ENCODE measurements around the gene OGT. TPM values are rescaled to one million over a fixed set of nuclear protein-coding genes. Genes with fewer than 3 reads are reported as not detected.
A peak's percentile ranks its signal among the peaks of the same experiment; 100 is the strongest.
"Not testable (repeated sequence)": the region's sequence is repeated elsewhere in the genome, so short reads cannot be mapped to it uniquely, and the experiment has no call there.

OGT gene
- total RNA-seq, 1 donor from 2014 or later, result 287 TPM

DNA sequence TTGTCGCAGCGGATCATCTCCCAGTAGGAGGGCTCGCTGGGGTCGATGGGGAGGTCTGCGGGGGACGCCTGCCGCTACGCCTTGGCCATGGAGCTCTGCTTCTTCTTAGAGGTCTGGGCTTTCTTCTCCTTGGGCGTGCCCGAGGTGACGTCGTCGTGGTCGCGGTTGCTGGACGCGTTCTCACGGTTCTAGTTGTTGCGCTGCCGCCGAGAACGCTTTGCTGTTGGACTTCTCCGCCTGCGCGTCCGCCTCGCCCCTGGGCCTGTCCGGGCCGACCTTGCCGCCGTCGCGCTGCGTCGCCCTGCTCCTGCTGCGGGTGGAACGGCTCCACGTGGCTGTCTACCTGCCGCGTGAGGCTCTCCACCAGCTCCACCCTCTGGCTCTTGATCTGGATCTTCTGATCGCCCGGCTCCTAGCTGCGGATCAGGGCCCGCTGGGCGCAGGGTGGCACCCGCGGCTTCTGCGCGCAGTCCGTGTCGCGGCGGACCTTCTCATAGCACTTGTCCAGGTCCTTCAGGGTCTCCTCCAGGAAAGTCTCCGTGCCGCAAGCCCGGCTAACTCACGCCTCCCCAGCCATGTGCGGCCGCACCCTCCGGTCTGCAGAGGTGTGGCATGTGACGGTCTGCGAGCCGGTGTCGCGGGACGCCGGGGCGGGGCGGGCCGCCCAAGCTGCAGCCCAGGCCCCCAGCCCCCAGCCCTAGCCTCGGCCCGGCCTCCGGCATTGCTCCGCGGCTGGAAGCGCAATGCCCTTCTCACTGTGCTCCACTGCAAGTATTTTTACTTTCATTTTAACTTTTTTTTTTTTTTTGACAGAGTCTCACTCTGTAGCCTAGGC is 40.5 kb upstream of the OGT start:
- Histone ChIP-seq H3K9ac (no peak overlapping the region), H3K36me3 (no peaks in the 10 kb centered on the region), H3K4me1 (peaks cover 8% of the 10 kb centered on the region), H3F3A (ENCODE audit: low read depth) (peaks cover 13% of the 10 kb centered on the region), H4K20me1 (ENCODE audit: low read depth) (no peaks in the 10 kb centered on the region), H3K27me3 (no peaks in the 10 kb centered on the region), H3K27ac (no peak overlapping the region), H3K4me3 (no peak overlapping the region), H3K9me3 (ENCODE audit: low read depth) (peaks cover 5% of the 10 kb centered on the region), H3K79me2 (ENCODE audit: low read depth) (no peaks in the 10 kb centered on the region), H2AFZ (replicated peaks) (no peak overlapping the region), H3K4me2 (no peak overlapping the region)
- H3K4me3 Mint-ChIP-seq, result no peak overlapping the region
- TF ChIP-seq, protein P1, sequence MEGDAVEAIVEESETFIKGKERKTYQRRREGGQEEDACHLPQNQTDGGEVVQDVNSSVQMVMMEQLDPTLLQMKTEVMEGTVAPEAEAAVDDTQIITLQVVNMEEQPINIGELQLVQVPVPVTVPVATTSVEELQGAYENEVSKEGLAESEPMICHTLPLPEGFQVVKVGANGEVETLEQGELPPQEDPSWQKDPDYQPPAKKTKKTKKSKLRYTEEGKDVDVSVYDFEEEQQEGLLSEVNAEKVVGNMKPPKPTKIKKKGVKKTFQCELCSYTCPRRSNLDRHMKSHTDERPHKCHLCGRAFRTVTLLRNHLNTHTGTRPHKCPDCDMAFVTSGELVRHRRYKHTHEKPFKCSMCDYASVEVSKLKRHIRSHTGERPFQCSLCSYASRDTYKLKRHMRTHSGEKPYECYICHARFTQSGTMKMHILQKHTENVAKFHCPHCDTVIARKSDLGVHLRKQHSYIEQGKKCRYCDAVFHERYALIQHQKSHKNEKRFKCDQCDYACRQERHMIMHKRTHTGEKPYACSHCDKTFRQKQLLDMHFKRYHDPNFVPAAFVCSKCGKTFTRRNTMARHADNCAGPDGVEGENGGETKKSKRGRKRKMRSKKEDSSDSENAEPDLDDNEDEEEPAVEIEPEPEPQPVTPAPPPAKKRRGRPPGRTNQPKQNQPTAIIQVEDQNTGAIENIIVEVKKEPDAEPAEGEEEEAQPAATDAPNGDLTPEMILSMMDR (IDR thresholded peaks at IDR 0.05), result no peak
- TF ChIP-seq EZH2 (IDR thresholded peaks at IDR 0.05), result no peak
- no peak for TF ChIP-seq EZH2phosphoT487 (IDR thresholded peaks at IDR 0.05)
- DNase-seq (ENCODE audit: low spot score), result no peak
- H3K4me1 Mint-ChIP-seq, result no peaks in the 10 kb centered on the region
- H3K9me3 Mint-ChIP-seq, result peaks cover 23% of the 10 kb centered on the region
- no peak overlapping the region for H3K27ac Mint-ChIP-seq
- no peaks in the 10 kb centered on the region for H3K36me3 Mint-ChIP-seq
- H3K27me3 Mint-ChIP-seq (ENCODE audit: insufficient read depth, low read depth), result peaks cover 3% of the 10 kb centered on the region

DNA sequence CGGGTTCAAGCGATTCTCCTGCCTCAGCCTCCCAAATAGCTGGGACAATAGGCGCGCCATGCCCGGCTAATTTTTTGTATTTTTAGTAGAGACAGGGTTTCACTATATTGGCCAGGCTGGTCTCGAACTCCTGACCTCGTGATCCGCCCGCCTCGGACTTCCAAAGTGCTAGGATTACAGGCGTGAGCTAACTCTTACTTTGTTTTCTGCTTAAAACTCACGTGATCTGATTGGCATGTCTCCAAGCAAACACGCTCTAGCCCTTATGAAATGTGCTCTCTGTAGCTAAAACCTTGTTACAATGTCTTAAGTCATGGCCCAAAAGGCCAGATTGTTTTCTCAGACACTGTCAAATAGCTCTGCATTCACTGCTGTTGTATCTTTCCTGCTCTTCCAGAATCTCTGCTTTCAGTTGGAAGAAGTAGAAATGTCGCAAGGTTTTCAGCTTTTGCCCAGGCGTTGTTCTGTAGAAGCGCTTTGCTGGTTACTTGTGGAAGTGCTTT is 39.7 kb upstream of the OGT start:
- Histone ChIP-seq H3K27ac (no peak overlapping the region), H3K9me3 (ENCODE audit: low read depth) (peaks cover 5% of the 10 kb centered on the region), H2AFZ (replicated peaks) (no peak overlapping the region), H3K79me2 (ENCODE audit: low read depth) (no peaks in the 10 kb centered on the region), H3K27me3 (no peaks in the 10 kb centered on the region), H3K9ac (no peak overlapping the region), H3K36me3 (no peaks in the 10 kb centered on the region), H3K4me1 (peaks cover 8% of the 10 kb centered on the region), H4K20me1 (ENCODE audit: low read depth) (no peaks in the 10 kb centered on the region), H3F3A (ENCODE audit: low read depth) (peaks cover 13% of the 10 kb centered on the region), H3K4me3 (no peak overlapping the region), H3K4me2 (no peak overlapping the region)
- no peak overlapping the region for H3K27ac Mint-ChIP-seq
- TF ChIP-seq EZH2phosphoT487 (IDR thresholded peaks at IDR 0.05) (no peak), EZH2 (IDR thresholded peaks at IDR 0.05) (no peak)
- TF ChIP-seq, protein P1 (IDR thresholded peaks at IDR 0.05), result no peak
- H3K4me3 Mint-ChIP-seq, result no peak overlapping the region
- no peak for DNase-seq (ENCODE audit: low spot score)
- H3K36me3 Mint-ChIP-seq, result no peaks in the 10 kb centered on the region
- H3K4me1 Mint-ChIP-seq, result no peaks in the 10 kb centered on the region
- peaks cover 22% of the 10 kb centered on the region for H3K9me3 Mint-ChIP-seq
- peaks cover 3% of the 10 kb centered on the region for H3K27me3 Mint-ChIP-seq (ENCODE audit: insufficient read depth, low read depth)

DNA sequence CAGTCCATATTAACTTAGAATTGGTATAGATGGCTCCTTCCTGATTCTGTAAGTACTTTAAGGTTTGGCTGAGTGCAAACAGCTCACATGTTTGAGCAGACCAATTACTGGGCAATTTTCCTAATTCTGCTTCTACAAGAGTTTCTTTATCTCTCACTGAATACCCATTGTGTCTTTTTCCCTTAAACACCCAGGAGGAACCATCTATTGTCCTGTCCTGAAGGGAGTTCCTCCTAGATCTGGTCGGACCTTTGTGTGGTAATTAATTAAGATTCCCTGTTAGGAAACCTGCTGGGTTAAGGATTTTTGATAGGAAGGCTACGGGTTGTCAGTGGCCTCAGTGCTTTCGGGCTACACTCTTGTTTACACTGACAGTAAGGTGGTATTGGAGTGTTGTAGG is 36.9 kb upstream of the OGT start:
- Histone ChIP-seq H3F3A (ENCODE audit: low read depth) (peaks cover 13% of the 10 kb centered on the region), H3K4me2 (peak overlapping the region; percentile 36)
- not testable (repeated sequence) for H3K9ac ChIP-seq; H3K4me3 Mint-ChIP-seq; H3K27ac Mint-ChIP-seq; H3K4me1 Mint-ChIP-seq; H3K27ac ChIP-seq; H4K20me1 ChIP-seq (ENCODE audit: low read depth); H3K27me3 ChIP-seq; H3K79me2 ChIP-seq (ENCODE audit: low read depth); H3K4me1 ChIP-seq; H3K36me3 ChIP-seq; H3K4me3 ChIP-seq; H3K36me3 Mint-ChIP-seq; H3K27me3 Mint-ChIP-seq (ENCODE audit: insufficient read depth, low read depth); H3K9me3 ChIP-seq (ENCODE audit: low read depth); H2AFZ ChIP-seq (replicated peaks)
- peak; percentile 70 for DNase-seq (ENCODE audit: low spot score)
- peaks cover 16% of the 10 kb centered on the region for H3K9me3 Mint-ChIP-seq

DNA sequence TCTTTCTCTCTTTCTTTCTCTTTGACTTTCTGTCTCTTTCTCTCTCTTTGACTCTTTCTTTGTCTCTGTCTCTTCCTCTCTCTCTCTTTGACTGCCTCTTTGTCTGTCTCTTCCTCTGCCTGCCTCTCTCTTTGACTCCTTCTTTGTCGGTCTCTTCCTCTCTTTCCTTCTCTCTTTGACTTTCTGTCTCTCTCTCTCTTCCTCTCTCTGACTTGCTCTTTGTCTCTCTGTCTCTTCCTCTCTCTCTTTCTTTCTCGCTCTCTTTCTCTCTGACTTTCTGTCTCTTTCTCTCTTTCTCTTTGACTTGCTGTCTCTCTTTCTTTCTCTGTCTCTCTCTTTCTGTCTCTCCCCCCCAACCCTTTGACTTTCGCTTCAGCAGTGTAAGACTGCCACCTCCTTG is 36.4 kb upstream of the OGT start:
- Histone ChIP-seq H4K20me1 (ENCODE audit: low read depth) (no peaks in the 10 kb centered on the region), H3K4me3 (peak overlapping the region; percentile 21), H3K9ac (no peak overlapping the region), H3K4me1 (peaks cover 8% of the 10 kb centered on the region), H2AFZ (replicated peaks) (no peak overlapping the region), H3K36me3 (no peaks in the 10 kb centered on the region), H3K9me3 (ENCODE audit: low read depth) (no peaks in the 10 kb centered on the region), H3K4me2 (peak overlapping the region; percentile 36), H3K27ac (no peak overlapping the region), H3K27me3 (no peaks in the 10 kb centered on the region), H3F3A (ENCODE audit: low read depth) (peaks cover 13% of the 10 kb centered on the region), H3K79me2 (ENCODE audit: low read depth) (no peaks in the 10 kb centered on the region)
- Mint-ChIP-seq H3K4me3 (no peak overlapping the region), H3K9me3 (peaks cover 15% of the 10 kb centered on the region), H3K27ac (no peak overlapping the region), H3K4me1 (no peaks in the 10 kb centered on the region), H3K27me3 (ENCODE audit: insufficient read depth, low read depth) (peaks cover 3% of the 10 kb centered on the region), H3K36me3 (no peaks in the 10 kb centered on the region)
- TF ChIP-seq, protein P1 (IDR thresholded peaks at IDR 0.05), result no peak
- TF ChIP-seq EZH2phosphoT487 (IDR thresholded peaks at IDR 0.05) (no peak), EZH2 (IDR thresholded peaks at IDR 0.05) (no peak)
- no peak for DNase-seq (ENCODE audit: low spot score)

DNA sequence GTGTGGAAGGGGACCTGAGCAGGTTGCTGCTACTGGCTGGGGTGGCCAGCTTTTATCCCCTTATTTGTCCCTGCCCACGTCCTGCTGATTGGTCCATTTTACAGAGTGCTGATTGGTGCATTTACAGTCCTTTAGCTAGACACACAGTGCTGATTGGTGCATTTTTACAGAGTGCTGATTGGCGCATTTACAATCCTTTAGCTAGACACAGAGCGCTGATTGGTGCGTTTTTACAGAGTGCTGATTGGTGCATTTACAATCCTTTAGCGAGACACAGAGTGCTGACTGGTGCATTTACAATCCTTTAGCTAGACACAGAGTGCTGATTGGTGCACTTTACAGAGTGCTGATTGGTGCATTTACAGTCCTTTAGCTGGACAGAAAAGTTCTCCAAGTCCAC is 30.8 kb upstream of the OGT start:
- H3K36me3 ChIP-seq; H3K4me3 Mint-ChIP-seq; DNase-seq (ENCODE audit: low spot score); H3K27ac ChIP-seq; H3K4me3 ChIP-seq; H3F3A ChIP-seq (ENCODE audit: low read depth); H3K27ac Mint-ChIP-seq; H3K27me3 Mint-ChIP-seq (ENCODE audit: insufficient read depth, low read depth); H4K20me1 ChIP-seq (ENCODE audit: low read depth); H3K4me1 ChIP-seq; H3K27me3 ChIP-seq; H3K9me3 ChIP-seq (ENCODE audit: low read depth); H2AFZ ChIP-seq (replicated peaks); H3K79me2 ChIP-seq (ENCODE audit: low read depth); H3K36me3 Mint-ChIP-seq; H3K9ac ChIP-seq; H3K4me2 ChIP-seq; H3K4me1 Mint-ChIP-seq: not testable (repeated sequence)
- peaks cover 11% of the 10 kb centered on the region for H3K9me3 Mint-ChIP-seq
